Medulla oblongata (tissue), 1 donor: ENCODE results near the gene IRAG1.
A peak's percentile ranks its signal among the peaks of the same experiment; 100 is the strongest.

ENCODE experiments used
- DNase-seq: peaks from one replicate; pipeline ENCODE4 v3.0.0-alpha.2; 2015; ENCODE audit errors: extremely low spot score

IRAG1 gene

DNA sequence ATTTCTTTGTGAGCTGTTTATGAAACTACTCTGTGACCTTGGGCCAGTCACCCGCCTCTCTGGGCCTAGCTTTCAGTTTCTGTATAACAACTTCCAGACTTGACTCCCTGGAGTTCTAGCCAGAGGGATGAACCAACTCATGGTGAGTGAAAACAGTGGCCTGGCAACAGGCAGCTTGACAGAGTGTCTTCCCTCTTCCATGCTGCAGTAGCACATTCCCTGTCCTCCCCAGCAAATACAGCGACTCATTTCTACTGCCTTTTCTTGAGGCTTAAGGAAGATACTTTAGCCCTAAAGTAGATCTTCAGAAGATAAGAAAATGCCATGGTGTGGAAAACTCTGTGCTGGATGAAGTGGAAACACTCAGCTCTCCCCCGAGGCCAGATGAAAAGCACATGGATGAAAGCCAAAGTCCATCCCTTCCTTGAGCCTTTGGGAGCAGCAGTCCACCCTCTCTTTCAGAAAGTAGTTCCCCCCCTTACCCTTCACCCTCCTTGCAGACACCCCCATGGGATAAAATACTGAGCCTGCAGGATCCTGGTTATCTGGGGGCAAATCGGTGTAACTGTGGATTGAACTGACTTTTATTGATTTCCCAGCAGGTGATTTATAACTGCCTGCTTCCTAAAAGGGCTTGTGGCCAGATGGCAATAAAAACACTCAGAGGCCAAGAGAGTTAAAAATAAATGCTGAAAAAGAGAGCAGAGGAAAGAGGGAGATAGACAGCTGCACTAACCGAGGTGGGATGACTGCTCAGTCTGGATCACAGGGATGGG, 24.1 kb downstream of the IRAG1 start:
- no peak for DNase-seq

DNA sequence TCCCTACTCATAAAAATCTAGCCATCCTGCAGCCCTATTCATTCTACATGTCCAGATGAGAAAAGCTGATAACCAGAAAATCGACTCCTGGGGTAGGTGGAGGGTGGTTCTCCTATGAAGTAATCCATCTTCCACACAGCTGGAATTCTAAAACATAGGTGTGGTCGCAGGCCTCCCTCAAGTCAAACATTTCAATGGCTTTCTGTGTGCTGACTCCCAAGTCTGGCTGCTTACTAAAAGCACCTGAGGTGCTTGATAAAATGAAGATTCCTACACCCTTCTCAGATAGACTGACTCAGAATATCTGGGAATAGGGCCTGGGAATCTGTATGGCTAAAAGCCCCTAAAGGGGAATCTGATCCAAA, 26.1 kb downstream of the IRAG1 start:
- DNase-seq: no peak

DNA sequence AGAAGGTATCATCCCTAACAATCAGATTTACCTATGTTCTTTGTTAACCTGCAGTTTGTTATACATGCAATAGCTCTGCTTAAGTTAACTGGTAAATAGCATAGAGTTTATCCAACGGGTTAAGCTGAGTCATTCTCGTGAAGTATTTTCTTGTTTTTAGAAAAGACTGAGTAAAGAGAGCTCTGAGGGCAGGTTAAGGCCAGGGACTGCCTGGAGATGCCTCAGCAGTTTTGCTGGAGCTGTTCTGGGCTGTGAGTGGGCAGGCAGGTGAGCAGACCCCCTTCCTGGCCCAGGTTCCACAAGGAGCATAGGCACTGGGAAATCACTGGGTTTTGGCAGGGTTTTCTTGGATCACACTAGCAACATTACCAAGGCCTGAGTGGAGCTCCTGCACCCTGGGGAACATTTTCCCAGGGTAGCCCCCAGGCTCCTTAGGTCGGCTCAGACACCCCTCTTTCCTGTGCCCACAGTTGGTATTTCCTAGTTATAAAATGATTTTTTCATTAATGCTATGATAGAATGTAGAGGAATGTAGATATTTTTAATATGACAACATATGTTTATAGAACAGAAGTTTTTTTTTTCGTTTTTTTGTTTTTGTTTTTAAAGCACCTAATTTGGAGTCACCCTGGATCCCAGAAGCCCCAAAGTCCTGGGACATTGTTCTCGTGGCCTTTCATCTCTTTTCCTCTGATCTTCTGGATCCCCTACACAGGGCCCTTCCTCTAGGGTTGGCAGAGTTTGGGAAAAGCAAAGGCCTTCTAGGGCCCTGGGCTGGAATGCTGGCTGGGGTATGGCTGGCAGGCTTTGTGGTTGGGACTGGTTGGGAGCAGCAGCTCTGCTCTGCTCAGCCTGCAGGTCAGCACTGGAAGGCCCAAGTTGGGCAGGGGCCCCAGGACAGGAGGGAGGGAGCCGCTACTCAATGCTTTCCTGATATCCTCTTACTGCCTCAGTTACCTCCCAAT, 26.7 kb downstream of the IRAG1 start:
- no peak for DNase-seq

DNA sequence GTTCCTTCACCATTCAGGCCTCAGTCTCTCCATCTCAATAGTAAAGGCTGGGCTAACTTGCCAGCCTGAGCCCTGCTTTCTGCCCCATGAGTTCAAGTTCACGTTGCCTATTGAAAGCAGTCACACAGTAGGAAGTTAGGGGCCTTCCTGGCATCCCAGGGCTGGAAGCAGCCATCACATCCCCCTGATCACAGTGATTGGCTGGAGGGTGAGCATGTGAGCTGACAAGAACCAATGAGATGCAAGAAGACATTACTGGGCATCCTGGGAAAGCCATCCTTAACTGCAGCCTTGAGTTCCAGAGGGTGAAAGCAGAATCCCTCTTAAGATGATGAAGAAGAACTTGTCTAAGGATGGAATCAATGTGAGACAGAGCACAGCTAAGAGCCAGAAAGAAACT, 29.1 kb downstream of the IRAG1 start:
- no peak for DNase-seq

DNA sequence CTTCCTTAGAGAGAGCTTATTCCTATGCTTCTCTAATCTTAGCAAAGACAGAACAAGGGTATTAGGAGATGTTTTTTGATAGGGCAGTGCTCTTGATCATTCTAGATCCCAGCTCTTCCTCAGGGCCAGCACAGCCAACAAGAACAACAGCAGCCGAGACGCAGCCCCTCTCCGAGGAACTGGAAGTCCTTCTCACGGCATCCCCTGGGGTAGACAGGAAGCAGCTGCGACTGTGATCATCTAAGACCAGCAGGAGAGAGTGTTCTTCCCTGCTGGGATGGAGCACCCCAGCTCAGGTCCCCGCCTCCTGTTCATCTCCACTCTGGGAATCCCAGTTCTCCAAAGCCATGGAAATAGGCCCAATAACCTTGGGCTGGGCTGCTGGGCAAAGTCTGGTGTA, 29.6 kb downstream of the IRAG1 start:
- no peak for DNase-seq

DNA sequence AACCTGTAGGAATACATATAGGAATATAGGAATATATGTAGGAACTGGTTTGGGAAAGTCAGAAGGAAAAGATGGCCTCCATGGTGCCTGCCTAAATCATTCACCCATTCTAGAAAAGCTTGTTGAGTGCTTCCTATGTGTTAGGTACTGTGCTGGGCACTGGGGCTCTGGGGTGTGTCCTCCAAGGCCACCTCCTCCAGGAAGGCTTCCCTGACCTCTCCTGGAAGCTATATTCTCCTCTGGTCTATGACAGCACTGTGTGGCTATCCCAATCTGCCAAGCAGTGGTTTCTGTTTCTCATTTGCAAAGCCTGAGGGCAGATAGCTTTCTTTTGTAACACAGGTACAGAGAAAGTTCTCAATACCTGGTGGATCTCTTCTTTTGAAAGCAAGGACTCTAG, 30.2 kb downstream of the IRAG1 start:
- DNase-seq: no peak

DNA sequence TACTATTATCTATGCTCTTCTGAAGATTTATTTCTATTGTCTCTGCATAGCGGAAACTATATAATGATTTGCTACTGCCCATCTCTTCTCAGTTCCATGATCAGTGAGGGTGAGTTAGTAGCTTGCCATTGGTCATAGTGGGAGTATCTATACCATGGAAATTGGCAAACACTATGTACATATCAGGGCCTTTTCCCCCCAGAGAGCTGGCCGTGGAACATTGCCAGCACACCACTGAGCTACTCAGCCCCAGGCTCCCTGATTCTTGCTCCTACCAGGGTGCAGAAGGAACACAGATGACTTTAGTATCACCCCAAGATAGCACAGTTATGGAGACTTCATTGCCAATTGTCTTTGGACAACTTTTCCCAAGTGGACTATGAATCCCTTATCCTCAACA, 33.2 kb downstream of the IRAG1 start:
- DNase-seq: no peak

DNA sequence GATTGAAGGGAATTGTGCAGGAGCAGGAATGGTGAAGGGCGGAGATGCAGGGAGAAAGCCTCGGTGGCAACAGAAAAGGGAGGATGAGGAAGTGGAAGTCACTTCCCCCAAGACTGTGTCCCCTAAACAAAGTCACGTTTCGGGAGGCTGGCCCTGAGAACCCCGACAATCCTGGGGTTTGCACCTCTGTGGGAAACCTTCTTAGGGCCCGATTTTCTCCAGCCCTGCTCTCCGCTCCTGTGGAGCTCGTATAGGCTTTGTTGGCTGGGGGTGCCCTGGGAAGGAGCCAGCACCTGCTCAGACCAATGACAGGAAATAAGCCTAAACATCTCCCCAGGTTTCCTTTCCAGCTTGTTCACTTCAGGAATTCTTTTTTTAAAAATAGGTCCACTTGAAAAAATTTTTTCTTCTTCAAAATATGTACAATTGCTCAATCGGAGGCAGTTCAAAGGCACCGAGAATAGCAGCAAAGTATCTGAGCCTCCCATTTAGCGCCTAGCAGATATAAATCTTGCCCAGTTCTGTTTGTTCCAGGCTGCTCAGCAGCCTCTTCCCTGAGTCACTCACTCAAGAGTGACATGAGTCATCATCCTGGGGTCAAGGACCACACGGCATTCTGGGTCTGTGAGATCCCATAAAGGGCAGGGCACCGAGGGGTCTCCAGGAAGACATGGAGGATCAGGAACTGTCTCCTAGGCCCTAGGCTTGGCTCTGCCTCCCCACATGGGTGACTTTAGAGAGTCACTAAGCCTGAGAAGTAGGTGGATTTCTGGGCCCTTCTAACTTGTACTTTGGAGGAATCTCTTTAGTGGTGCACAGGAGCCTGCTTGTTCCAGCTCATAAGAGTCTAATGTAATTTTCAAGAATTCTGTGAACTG, 34.0 kb downstream of the IRAG1 start:
- no peak for DNase-seq

DNA sequence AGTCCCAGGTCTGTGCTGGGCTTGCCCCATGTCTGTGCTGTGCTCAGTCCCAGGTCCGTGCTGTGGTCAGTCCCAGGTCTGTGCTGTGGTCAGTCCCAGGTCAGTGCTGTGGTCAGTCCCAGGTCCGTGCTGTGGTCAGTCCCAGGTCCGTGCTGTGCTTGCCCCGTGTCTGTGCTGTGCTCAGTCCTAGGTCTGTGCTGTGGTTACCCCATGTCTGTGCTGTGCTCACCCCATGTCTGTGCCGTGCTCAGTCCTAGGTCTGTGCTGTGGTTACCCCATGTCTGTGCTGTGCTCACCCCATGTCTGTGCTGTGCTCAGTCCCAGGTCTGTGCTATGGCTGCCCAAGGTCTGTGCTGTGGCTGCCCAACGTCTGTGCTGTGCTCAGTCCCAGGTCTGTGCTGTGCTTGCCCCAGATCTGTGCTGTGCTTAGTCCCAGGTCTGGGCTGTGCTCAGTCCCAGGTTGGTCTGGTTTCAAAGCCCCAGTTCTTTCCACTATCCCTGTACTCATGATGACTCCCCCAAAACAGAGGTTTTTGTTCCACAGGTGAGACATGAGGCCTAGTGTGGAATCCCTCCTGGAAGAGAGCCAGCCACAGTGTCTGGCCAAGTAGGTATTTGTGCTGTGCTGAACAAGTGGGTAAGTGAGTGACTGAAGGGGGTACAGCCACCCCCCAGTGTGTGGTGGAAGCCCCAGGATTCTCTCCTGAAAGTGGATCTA, 34.8 kb downstream of the IRAG1 start:
- DNase-seq: no peak

DNA sequence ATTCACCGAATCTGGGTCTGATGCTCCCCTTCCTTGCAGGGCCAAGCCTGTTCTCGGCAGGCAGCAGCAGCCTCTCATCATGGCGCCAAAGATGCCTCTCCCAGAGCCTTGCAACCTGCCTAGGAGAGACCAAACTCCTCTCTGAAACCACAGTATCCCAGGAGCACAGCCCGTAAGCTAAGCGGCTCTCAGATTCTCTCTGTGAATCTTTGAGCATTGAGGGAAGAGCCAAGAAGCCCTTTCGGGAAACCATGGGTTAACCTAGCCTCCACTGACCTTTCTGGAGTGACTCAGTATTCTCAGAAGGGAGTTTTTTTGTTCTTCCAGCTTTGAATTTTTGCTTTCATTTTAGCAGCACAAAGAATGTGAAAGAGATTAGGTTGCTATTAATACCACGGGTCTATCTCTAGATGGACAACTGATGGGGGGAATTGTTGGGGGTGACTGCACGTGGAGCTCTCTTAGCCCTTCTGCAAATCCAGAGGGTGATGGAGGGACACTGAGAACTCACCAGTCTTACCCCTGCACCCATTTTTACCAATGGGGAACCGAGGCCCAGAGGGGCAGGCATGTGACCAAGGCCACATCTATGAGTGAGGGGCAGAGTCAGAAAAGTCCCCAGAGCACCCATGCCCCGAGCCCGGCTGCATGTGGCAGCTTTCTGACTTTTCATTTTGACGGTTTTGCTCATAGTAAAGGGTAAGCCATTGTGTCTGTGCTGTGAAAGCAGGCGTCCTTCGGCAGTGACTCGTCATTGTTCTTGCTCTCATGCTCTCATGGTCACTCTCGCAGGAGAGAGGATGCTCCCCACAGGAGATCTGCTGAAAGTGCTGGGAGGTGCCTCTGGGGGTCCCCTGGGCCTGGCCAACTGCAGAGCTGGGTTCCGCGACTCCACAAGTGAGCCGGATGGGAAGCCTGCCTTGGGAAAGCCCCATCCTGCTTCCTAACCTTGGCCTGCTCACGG, 36.0 kb downstream of the IRAG1 start:
- no peak for DNase-seq

DNA sequence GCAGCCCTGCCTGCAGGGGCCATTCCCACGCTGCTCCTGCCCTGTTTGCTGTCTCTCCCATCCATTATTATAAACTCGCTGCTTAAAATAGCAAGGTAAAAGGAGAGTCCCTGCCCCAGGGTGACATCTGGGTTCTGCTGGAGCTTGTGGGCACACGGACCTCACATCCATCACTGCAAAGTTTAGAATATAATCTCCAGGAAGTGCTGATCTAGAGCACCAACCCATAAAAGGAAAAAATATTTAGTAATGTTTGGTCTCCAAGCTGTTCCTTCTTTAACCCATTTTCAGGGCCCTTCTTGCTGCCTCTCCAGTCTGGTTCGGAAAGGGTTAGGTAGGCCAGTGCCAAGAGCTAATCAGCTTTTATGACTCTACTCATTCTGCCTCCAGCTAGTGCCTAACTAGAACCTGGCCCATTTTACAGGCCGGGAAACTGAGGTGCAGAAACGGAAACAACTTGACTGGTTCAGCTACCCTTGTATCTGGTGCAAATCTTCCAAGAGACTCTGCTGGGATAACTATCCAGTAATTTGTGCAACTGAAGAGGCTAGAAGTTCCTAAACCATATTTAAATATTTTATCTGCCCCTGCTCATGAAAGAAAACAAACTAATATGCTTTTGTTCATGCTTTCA, 37.5 kb downstream of the IRAG1 start:
- no peak for DNase-seq

DNA sequence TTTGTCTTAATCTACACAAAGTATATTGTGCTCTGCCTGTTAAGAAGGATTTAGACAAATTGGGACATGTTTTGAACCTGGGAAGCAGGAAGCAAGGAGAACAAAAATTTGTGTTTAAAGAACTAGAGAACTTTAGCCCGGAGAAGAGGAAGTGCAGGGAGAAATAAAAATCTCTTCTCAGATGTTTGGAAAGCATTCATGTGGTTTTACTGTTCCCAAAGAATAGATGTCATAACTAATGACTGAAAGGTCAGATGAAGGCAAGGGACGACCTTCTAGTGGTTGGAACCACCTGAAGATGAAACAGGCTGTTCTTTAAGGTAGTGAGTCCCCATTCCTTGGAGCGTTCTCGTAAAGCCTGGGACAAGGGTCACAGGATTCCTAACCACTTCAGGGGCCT, 38.3 kb downstream of the IRAG1 start:
- no peak for DNase-seq

DNA sequence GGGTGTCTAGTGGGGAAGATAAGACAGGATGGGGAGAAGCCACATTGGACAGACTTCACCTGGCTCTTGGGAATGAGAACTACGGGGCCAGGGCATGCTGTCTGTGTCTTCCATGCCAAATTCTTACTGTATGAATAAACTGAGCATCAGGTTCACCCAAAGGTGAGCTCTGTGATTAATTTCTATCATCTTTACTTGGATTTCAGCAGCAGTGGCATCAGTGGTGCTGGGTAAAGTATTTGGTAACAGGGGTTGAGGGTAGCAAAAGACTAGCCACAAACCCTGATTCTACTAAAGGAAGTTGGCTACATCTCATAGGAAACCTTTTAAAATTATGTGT, 38.8 kb downstream of the IRAG1 start:
- DNase-seq: no peak

DNA sequence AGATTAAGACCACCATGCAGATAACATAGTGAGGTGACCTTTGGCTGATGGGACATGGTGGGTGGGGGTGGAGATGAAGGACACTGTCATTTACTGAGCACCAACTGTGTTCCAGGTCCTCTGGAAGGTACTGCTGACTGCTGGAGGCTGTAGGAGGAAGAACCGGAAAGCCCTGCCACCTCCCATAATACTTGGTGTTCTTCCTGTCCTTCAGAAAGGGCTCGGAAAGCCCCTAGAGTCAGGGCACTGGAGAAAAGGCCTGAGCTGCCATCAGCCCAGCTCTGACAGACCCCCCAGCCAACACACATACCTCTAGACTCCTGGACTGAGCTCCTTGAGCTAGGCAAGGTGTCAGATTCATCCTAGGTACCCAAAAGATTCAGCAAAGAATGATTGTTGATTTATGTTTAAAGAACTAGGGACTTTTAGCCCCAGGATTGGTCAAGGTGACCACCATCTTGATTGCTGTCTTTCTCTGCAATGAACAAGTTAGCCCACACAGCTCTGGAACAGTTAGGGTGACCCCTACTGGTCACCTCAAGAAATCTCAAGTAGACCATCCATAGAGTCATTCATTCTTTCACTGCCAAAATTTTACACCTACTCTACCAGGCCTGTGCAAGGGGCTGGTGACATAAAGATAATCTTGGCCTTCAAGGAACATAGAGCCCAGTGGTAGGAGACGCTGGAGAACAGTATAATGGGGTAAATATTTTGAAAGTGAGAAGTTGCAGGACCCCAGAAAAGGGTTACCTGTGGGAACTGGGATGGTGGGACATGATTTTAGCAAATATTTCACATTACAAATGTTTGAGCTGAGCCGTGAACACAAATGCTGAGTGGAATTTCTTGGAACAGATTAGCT, 39.4 kb downstream of the IRAG1 start:
- DNase-seq: peak; percentile 83

DNA sequence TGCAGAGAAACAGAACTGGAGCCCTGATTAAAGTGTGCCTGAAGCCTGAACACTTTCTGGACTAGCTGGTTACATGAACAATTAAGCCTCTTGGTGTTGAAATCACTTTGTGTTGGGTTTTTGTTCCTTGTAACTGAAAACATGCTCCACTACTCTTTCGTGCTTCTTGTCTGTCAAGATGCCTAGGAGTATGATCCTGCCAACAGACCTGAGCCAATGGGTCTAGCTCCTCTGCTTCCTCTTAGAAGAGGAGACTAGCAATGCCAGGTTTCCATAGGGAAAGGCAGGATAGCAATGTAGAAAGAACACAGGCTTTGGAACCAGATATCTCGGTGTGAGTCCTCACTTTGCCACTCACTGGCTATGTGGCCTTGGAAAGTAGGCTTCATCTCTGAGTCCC, 40.3 kb downstream of the IRAG1 start:
- DNase-seq: peak; percentile 57

DNA sequence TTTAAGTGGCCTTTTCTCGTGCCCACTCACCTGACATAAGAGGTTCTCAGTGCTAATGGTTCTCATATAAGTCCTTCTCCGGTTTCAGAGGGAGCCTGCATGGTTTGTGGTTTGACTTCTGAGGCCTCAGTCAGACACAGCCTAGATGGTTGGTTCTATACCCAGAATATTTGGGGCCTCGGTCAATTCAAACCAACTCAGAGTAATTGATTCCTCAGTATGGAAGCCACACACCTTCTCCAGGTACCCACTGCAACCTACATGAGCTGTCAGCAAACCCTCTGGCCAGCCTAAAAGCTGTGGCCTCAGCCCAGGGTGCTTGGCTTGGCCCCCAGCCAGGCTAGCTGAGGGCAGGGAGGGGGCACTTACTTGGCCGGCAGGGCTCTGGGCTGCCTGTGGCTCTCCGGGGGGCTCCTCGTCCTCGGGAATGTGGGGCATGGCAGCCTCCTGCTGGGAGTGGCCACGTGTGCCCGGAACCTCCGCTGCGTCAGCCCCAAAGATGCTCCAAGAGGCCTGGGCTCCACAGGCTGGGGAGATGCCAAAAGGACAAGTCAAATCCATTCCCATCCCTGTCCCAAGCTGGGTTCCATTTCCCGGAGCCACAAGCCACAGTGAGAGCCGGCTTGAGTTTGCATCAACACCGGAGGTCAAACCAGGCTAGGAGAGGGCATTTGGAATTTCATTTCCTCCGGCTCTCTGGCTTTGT, 41.7 kb downstream of the IRAG1 start:
- DNase-seq: no peak

DNA sequence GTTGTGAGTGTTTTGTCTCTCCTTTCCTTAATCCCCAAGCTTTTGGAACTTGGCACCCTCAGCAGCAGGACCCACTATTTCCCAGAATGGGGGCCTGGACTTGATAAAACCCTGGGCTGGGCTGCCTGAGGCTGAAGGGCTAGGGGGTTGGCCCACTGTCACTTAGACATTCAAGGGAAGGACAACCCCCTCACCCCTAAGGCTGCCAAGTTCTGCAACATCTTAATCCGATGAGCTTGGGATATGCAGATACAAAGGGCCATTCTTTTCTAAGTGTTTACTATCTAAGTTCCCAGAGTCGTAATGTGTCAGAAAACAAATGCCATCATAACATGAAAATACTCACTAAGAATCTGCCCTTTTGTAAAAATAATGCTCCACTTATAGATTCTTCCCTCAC, 42.9 kb downstream of the IRAG1 start:
- DNase-seq: no peak

DNA sequence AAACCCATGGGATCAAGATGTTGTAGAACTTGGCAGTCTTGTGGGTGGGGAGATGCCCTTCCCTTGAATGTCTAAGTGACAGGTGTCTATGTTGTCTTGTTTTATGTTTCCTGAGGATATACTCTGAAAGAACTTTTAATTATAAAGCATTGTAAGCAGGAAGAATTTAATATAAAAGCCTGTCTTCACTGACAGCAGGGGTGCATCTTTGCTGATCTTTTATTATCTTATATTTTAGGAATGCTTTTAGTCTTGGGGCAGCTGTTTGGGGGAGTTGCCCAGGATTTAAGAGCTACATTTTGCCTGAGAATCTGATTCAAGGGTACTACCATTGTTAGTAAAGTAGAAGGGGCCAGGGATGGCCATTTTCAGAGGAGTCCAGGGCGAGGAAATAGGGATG, 43.4 kb downstream of the IRAG1 start:
- no peak for DNase-seq
